Measurements from ENCODE around the gene ITGAV. TPM values are rescaled to one million over a fixed set of nuclear protein-coding genes. Genes with fewer than 3 reads are reported as not detected.

Gene ITGAV
- 181 and 204 TPM in 2 replicates for total RNA-seq (2012; rRNA removed)
- 45.8 and 51.4 TPM in 2 replicates for polyA plus RNA-seq (2012; rRNA removed)
- 12.4 and 14.0 TPM in 2 replicates for polyA plus RNA-seq (2012; cell fraction: cytosol; rRNA removed)
- polyA plus RNA-seq (2012; cell fraction: nucleus; rRNA removed; ENCODE audit: low replicate concordance): 9.3 and 71.1 TPM in 2 replicates
- percentile 87 among the genes with signal in this experiment for Bru-seq, nascent RNA
- BruChase-seq, experiment 1, labeled RNA remaining after a 6-hour chase: percentile 84 among the genes with signal in this experiment
- percentile 85 among the genes with signal in this experiment for BruChase-seq, experiment 2, labeled RNA remaining after a 2-hour chase
- long read RNA-seq, full-length matches to known transcripts: 73 of 119 reads
- long read RNA-seq, partial matches to known transcripts: 38 of 119 reads
- long read RNA-seq, other reads (novel, unspliced or antisense): 8 of 119 reads

GRCh38 chr2:186589612-186590349 is at the start of gene ITGAV:
TSS of gene ITGAV (plus strand) at chr2:186590056. CDS start at chr2:186590339, 283 bp downstream.
- H3K4me2 ChIP-seq (ENCODE audit: low read depth, low read length): peak within 1 kb of the TSS; percentile 100
- H2BK20ac ChIP-seq (ENCODE audit: low read depth, low read length): peak within 1 kb of the TSS; percentile 73; the same call in 1 of the 2 replicates
- CTCF ChIA-PET: interaction anchor here (0.5 to 1.0 kb wide), 2 partner anchors 10 to 40 kb away, joined by 3 to 4 read pairs; no protein-coding TSS in a partner anchor
- peak within 1 kb of the TSS; percentile 81 for H3K9ac ChIP-seq (ENCODE audit: low read depth, low read length)
- peak within 1 kb of the TSS; percentile 93 for H3K4ac ChIP-seq (ENCODE audit: low read depth, low read length)
- in situ Hi-C loops (cut with MboI; ENCODE audit: low sequenced_read_pairs): no loop called here
- peak within 1 kb of the TSS; percentile 29 for H2AK5ac ChIP-seq (ENCODE audit: low read depth, low read length)
- peak within 1 kb of the TSS; percentile 30 for H4K5ac ChIP-seq (ENCODE audit: low read depth, low read length)
- peak within 1 kb of the TSS; percentile 84 for H4K91ac ChIP-seq (ENCODE audit: insufficient read depth, low read depth, low read length)
- ATAC-seq (ENCODE audit: low read depth) (peak; percentile 97), DNase-seq (peak; percentile 88)
- peak within 1 kb of the TSS; percentile 83 for H2BK5ac ChIP-seq (ENCODE audit: low read depth, low read length, poor library complexity, severe bottlenecking)
- POLR2A ChIA-PET (ENCODE audit: unreplicated experiment): interaction anchor here (0.6 to 0.7 kb wide), 5 partner anchors 14 to 80 kb away, joined by 3 to 19 read pairs (median 3); no protein-coding TSS in a partner anchor
- H3K36me3 ChIP-seq (ENCODE audit: control insufficient read depth, insufficient read depth, low read length): no peaks in the 10 kb centered on the region
- peak within 1 kb of the TSS; percentile 66 for H3K18ac ChIP-seq (ENCODE audit: low read depth, low read length)
- no TSS peak for BruUV-seq (replicated peaks)
- H3K14ac ChIP-seq (replicated peaks; ENCODE audit: low read depth, low read length): peak within 1 kb of the TSS; percentile 96
- TF ChIP-seq SMC3 (IDR thresholded peaks at IDR 0.05; ENCODE audit: low read depth, low read length): no peak
- no peak for TF ChIP-seq RFX5 (IDR thresholded peaks at IDR 0.05; ENCODE audit: low read depth, low read length)
- peak; percentile 96 for TF ChIP-seq POLR2A (IDR thresholded peaks at IDR 0.05; ENCODE audit: low read depth, low read length)
- H3K4me3 ChIP-seq (ENCODE audit: insufficient read depth, low read depth, low read length): peak within 1 kb of the TSS; percentile 83
- H3K27ac ChIP-seq (ENCODE audit: insufficient read depth, low read length): peak within 1 kb of the TSS; percentile 83
- no peaks in the 10 kb centered on the region for H3K27me3 ChIP-seq (ENCODE audit: control insufficient read depth, insufficient read depth, low read length)
- peak within 1 kb of the TSS; percentile 85 for H3K56ac ChIP-seq (ENCODE audit: extremely low read depth, insufficient read depth, low read length)
- peak within 1 kb of the TSS; percentile 88 for H2BK120ac ChIP-seq (ENCODE audit: low read depth, low read length)
- H3K9me3 ChIP-seq (ENCODE audit: control insufficient read depth, insufficient read depth, low read length): no peaks in the 10 kb centered on the region
- H3K23ac ChIP-seq (ENCODE audit: low read depth, low read length): peak within 1 kb of the TSS; percentile 97
- dilution Hi-C loops (cut with HindIII; ENCODE audit: low sequenced_read_pairs, unreplicated experiment): no loop called here
- intact Hi-C loops (cut with micrococcal nuclease): loop anchor here (1.0 to 2.0 kb wide), 3 partner anchors 45 to 85 kb away; no protein-coding TSS in a partner anchor
- peak within 1 kb of the TSS; percentile 99 for H2AFZ ChIP-seq (replicated peaks; ENCODE audit: low read length, poor library complexity)
- peaks cover 8% of the 10 kb centered on the region for H3K4me1 ChIP-seq (ENCODE audit: control insufficient read depth, insufficient read depth, low read length)
- H3K9me1 ChIP-seq (ENCODE audit: insufficient read depth, low read length): 0 out of 2 replicates have a peak, but pooled peaks cover 5% of the 10 kb centered on the region
- H2AK9ac ChIP-seq (replicated peaks; ENCODE audit: low read depth, low read length, poor library complexity): peak within 1 kb of the TSS; percentile 95
- no peaks in the 10 kb centered on the region; the same call in 1 of the 2 replicates for H4K20me1 ChIP-seq (ENCODE audit: insufficient read depth, low read length)
- peaks cover 9 to 42% of the 10 kb centered on the region in 2 experiments; a peak in 2 of 4 replicates for H3K79me1 ChIP-seq (ENCODE audit: low read depth in 1 of 2, low read length in 2 of 2)
- H2BK15ac ChIP-seq (ENCODE audit: low read depth, low read length): peak within 1 kb of the TSS; percentile 85; the same call in 2 of the 3 replicates
- H4K8ac ChIP-seq (ENCODE audit: low read depth in 2 of 2, low read length in 2 of 2): peak within 1 kb of the TSS; percentile 88 to 97
- WGBS, 2 experiments (ENCODE audit: extremely low coverage in 2 of 2, insufficient read length in 1 of 2): 0% methylated on average over 22 of the region's 71 CpGs; no CpG with 5 or more reads in 1 of the 2 experiments
